ENCODE measurements around the gene YES1.

YES1 gene

DNA sequence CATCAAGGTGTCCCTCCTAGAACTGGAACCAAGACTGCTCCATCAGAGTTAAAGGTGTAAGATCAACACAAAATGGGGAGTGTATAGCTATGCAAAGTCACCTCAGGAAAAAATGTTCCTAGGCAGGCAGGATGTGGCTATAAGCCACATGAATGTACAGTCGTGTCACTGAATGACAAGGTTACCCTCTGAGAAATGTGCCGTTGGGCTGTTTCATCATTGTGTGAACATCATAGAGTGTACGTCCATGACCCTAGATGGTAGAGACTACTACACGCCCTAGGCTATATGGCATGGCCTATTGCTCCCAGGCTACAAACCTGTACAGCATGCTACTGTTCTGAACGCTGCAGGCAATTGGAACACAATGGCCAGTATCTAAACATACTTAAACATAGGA is 130.1 kb downstream of the YES1 start:
- DNase-seq: no peak

DNA sequence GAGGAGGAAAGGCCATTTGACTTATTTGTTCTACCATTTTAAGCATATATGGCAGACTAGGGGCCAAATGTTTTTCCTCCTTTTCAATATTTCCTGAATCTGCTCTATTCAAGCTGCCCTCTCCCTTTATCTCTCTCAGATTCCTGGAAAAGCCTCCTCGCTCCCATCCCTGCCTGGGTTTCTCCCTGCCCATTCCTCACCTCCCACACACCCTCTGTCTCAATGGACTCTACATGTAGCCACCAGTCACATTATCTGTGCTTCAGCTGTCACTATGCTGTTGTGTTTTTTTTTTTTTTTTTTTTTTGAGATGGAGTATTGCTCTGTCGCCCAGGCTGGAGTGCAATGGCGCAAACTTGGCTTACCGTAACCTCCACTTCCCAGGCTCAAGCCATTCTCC is 131.7 kb downstream of the YES1 start:
- no peak for DNase-seq

DNA sequence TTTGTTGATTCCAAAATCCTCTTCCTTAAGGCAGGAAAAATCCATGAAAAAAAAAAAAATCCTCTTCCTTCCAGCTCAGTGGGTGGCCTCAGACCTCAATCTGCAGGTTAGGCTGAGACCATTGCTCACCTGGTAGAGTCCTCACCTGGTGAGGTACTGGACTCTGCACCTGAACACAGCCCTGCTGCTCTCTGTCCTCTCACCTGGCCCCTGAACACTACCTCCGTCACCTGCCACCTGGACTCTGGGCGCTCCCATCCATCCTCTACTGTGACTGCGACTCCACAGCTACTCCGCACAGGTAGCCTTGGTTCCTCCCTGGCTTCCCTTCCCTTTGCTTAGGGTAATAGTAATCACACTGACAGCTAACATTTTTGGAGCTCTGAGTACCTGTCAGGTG is 132.5 kb downstream of the YES1 start:
- no peak for DNase-seq

DNA sequence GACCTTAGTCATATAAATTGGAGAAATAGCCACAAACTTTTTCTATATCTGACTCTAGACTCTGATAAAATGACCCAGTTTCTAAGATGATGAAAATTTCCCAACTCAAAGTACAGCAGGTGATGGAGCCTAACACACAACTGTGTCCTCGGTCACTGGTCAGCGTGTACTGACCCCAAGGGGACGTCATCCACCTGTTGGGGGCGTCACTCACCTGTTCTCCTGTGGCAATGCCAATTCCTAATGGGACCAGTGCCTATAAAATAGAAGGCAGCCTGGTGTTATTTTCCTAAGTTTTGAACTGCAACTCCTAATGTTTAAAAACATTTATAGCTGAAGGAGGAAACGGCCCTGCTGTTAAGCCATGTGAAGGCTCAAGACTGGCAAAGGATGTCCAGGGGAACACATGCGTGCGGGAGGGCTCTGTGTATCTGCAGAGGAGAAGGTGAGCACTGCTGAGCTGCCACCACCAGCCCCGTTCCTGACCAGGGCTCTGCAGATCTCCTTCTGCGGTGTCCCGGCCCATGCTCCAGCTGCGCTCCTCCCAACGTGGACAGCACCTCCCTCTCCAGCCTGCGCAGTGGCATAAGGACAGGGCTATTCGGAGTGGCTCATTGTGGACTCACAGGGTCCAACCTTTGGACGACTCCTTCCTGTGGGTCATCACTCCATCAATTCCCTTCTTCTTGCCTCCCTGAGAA is 133.4 kb downstream of the YES1 start:
- DNase-seq: no peak

DNA sequence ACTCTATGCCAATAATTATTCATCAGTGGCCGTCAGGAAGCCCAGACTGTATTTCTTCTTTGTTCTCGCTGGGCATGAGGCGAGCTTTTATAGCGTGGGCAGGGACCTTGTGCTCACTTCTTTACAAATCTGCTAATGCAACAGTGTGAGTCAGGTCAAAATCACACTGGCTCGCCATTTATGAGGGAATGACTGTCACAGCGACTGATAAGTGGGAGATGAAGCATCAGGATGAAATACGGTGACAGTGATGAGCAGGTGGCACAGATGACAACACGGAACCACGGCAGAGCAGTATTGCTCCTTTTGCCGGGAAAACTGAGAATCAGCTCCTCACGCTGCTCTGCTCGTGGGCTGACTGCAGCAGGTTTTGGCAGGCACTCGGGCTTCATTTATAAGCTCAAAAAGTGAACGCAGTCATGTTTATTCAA is 134.1 kb downstream of the YES1 start:
- DNase-seq: no peak

DNA sequence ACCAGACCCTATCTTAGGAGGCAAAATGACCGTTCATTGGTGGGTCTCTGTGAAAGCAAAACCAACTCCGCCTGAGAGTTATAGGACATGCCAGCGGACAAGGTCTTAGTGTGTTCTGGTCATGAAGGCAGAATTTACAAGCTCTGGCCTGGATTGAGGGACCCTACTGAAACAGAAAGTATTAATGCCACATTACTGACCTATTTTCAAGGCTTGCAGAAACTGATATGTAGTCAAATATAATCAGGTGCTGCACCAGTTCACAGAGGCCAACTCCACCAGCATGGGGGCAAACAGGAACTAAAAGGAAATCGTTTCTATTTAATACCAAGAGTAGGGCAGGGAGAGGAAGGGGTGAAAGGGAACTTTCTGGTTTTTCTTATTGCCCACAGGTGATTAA is 134.9 kb downstream of the YES1 start:
- no peak for DNase-seq

DNA sequence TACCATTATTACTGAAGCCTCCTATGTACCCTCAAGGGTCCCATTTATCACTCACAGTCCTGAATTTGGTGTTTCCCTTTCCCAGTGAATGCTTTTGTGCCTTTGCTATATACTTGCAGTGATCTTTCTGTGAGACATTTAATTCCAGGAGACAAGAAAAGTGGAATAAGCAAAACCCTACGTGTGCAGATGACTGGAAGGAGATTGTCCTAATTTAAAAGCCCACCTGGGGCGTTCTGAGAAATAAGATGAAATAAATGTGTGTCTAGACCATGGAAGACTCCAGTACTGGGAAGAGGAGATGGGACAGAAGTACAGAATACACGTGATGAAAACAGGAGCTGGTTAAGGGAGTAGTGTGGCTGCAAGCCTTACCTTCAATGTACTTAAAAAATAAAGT is 135.3 kb downstream of the YES1 start:
- no peak for DNase-seq

DNA sequence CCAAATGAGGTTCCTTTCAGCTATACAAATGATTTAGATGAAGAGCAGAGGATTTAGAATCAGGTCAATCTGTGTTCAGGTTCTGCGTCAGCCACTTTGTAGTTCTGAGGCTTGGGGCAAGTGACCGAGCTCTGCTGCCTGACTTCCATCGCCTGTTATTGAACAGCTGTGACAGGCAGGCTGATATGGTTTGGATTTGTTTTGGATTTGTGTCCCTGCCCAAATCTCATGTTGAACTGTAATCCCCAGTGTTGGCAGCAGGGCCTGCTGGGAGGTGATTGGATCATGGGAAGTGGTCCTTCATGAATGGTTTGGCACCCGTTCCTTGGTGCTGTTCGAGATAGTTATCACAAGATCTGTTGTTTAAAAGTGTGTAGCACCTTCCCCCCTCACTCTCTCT is 136.0 kb downstream of the YES1 start:
- DNase-seq: no peak

DNA sequence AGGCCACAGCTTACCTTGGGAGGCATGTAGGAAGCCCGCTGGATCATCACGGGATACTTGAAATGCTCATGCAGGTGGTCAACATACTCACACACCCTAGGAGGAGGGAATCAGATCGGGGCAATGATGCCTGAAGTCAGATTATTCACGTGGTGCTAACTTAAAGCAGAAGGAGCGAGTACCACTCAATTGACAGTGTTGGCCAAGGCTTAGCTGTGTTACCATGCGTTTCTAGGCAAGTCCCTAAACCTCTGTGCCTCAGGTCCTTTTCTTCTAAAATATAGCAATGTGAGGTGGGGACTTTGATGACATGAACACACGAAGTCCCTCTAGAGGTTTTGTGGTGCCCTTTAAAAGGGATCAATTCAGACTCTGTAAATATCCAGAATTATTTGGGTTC is 136.7 kb downstream of the YES1 start:
- DNase-seq: no peak

DNA sequence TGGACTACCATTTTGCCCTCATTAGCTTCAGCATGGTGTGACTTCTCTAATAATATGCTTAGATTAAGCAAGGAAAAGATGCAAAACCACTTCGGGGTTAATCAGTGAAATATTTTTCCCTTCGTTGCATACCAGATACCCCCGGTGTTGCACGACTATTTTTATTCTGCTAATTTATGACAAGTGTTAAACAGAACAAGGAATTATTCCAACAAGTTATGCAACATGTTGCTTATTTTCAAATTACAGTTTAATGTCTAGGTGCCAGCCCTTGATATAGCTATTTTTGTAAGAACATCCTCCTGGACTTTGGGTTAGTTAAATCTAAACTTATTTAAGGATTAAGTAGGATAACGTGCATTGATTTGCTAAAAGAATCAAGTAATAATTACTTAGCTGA is 138.3 kb downstream of the YES1 start:
- DNase-seq: no peak

DNA sequence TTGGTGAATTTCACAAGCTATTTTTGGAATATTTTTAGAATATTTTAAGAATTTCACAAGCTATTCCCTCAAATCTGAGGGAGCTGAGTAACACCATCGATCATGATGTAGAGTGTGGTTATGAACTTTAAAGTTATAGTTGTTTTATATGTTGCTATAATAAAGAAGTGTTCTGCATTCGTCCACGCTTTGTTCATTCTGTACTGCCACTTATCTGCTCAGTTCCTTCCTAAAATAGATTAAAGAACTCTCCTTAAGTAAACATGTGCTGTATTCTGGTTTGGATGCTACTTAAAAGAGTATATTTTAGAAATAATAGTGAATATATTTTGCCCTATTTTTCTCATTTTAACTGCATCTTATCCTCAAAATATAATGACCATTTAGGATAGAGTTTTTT is 138.7 kb downstream of the YES1 start:
- DNase-seq: no peak
